Measurements from ENCODE around the gene STAT1. TPM values are rescaled to one million over a fixed set of nuclear protein-coding genes. Genes with fewer than 3 reads are reported as not detected.
"Not testable (repeated sequence)": the region's sequence is repeated elsewhere in the genome, so short reads cannot be mapped to it uniquely, and the experiment has no call there.

The STAT1 gene
- polyA plus RNA-seq, 1 donor (not counting 4 experiments of a cell fraction or from before 2014, with no cell fraction given), result 181 TPM

DNA sequence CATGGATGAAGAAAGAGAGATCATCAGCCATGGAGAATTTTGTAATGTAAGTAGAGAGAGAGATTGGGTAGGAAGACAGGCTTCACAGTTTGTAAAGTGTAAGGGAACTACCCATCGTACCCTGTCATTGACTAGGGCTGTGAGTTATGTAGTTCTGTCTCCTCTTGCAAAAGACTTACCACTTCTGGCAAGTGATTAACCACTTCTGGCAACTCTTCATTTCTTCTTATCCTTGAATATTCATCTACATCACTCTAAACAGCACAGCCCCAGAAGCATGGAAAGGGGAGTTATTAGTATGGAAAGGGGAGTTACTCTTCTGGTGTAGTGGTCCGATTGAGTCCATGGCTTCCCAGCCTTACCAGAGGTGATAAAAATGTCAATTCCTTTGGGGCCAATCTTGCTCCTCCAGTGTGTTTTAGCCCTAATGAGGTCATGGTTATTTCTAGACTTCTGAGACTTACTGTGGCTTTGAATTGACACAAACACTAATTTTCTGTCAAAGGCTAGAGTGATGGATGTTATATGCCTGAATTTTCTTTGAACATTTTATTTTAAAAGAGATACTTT, 52.0 kb downstream of the STAT1 start:
- DNase-seq (ENCODE audit: low read depth, low spot score) (no peak), FAIRE-seq (peak; percentile 74)
- Histone ChIP-seq H3K27ac (ENCODE audit: control insufficient read depth, insufficient read depth, low read length) (no peak overlapping the region), H3K4me3 (ENCODE audit: control insufficient read depth in 2 of 3, extremely low read depth in 1 of 3, insufficient read depth in 2 of 3, low read depth in 1 of 3, low read length in 3 of 3) (no peak overlapping the region), H2AFZ (ENCODE audit: control insufficient read depth, low read length) (no peak overlapping the region), H3K9ac (ENCODE audit: control insufficient read depth, extremely low read depth, insufficient read depth, low read length) (no peak overlapping the region), H3K4me1 (ENCODE audit: control insufficient read depth, extremely low read depth, insufficient read depth, low read length) (no peaks in the 10 kb centered on the region), H3K79me2 (ENCODE audit: control insufficient read depth, insufficient read depth, low read length) (no peaks in the 10 kb centered on the region), H3K9me3 (ENCODE audit: control insufficient read depth, low read depth, low read length) (no peaks in the 10 kb centered on the region), H3K36me3 (ENCODE audit: control insufficient read depth in 2 of 2, extremely low read depth in 1 of 2, insufficient read depth in 2 of 2, low read length in 2 of 2) (peaks cover 0 to 8% of the 10 kb centered on the region in 2 experiments), H3K4me2 (ENCODE audit: control insufficient read depth, extremely low read depth, insufficient read depth, low read depth, low read length) (no peak overlapping the region), H4K20me1 (ENCODE audit: control insufficient read depth, extremely low read depth, insufficient read depth, low read length) (no peaks in the 10 kb centered on the region), H3K27me3 (ENCODE audit: control insufficient read depth, extremely low read depth, insufficient read depth, low read length) (no peaks in the 10 kb centered on the region), H3K9me1 (ENCODE audit: control insufficient read depth, extremely low read depth, insufficient read depth, low read length) (no peaks in the 10 kb centered on the region)
- no peak for TF ChIP-seq EZH2 (IDR thresholded peaks at IDR 0.05; ENCODE audit: low read length)
- TF ChIP-seq, protein P1, sequence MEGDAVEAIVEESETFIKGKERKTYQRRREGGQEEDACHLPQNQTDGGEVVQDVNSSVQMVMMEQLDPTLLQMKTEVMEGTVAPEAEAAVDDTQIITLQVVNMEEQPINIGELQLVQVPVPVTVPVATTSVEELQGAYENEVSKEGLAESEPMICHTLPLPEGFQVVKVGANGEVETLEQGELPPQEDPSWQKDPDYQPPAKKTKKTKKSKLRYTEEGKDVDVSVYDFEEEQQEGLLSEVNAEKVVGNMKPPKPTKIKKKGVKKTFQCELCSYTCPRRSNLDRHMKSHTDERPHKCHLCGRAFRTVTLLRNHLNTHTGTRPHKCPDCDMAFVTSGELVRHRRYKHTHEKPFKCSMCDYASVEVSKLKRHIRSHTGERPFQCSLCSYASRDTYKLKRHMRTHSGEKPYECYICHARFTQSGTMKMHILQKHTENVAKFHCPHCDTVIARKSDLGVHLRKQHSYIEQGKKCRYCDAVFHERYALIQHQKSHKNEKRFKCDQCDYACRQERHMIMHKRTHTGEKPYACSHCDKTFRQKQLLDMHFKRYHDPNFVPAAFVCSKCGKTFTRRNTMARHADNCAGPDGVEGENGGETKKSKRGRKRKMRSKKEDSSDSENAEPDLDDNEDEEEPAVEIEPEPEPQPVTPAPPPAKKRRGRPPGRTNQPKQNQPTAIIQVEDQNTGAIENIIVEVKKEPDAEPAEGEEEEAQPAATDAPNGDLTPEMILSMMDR (optimal IDR thresholded peaks at IDR 0.05 in 1 of 3, IDR thresholded peaks at IDR 0.05 in 1 of 3, conservative IDR thresholded peaks at IDR 0.05 in 1 of 3; ENCODE audit: extremely low read depth in 1 of 3, insufficient read depth in 2 of 3, low read length in 3 of 3), result no peak
- dilution Hi-C loops (cut with MboI; ENCODE audit: extremely low pct_ligation_motif_present, low sequenced_read_pairs), result no loop called here

DNA sequence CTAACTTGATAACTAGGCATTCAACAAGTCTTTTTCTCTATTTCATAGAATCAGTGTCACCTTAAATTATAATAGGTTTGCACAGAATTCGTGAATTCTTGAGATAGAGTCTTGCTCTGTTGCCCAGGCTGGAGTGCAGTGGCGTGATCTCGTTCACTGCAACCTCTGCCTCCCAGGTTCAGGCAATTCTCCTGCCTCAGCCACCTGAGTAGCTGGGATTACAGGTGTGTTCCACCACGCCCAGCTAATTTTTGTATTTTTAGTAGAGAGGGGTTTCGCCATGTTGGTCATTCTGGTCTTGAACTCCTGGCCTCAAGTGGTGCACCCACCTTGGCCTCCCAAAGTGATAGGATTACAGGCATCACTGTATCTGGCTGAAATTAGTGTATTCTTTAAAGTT, 52.9 kb downstream of the STAT1 start:
- H2AFZ ChIP-seq (ENCODE audit: control insufficient read depth, low read length); H3K4me3 ChIP-seq (ENCODE audit: control insufficient read depth in 2 of 3, extremely low read depth in 1 of 3, insufficient read depth in 2 of 3, low read depth in 1 of 3, low read length in 3 of 3); H3K27me3 ChIP-seq (ENCODE audit: control insufficient read depth, extremely low read depth, insufficient read depth, low read length); H3K4me1 ChIP-seq (ENCODE audit: control insufficient read depth, extremely low read depth, insufficient read depth, low read length); H3K9me3 ChIP-seq (ENCODE audit: control insufficient read depth, low read depth, low read length); H3K36me3 ChIP-seq (ENCODE audit: control insufficient read depth in 2 of 2, extremely low read depth in 1 of 2, insufficient read depth in 2 of 2, low read length in 2 of 2); H4K20me1 ChIP-seq (ENCODE audit: control insufficient read depth, extremely low read depth, insufficient read depth, low read length); dilution Hi-C loops (cut with MboI; ENCODE audit: extremely low pct_ligation_motif_present, low sequenced_read_pairs); H3K27ac ChIP-seq (ENCODE audit: control insufficient read depth, insufficient read depth, low read length); H3K4me2 ChIP-seq (ENCODE audit: control insufficient read depth, extremely low read depth, insufficient read depth, low read depth, low read length); FAIRE-seq; H3K9ac ChIP-seq (ENCODE audit: control insufficient read depth, extremely low read depth, insufficient read depth, low read length); H3K79me2 ChIP-seq (ENCODE audit: control insufficient read depth, insufficient read depth, low read length); DNase-seq (ENCODE audit: low read depth, low spot score); H3K9me1 ChIP-seq (ENCODE audit: control insufficient read depth, extremely low read depth, insufficient read depth, low read length): not testable (repeated sequence)

Data from keratinocyte (primary cell).